HEK293T (cell line): Measurements from ENCODE around the gene BCL11A.

Source experiments
- CTCF ChIA-PET: fragments of 350-600 bp; formaldehyde crosslinking; extraction: SDS; loops from one replicate; lab custom pipeline; 2021; ENCODE audit warnings: antibody characterized with exemption, inconsistent platforms; lab: Yijun Ruan, JAX
- POLR2A ChIA-PET: fragments of 350-600 bp; formaldehyde crosslinking; extraction: SDS; loops from one replicate; lab custom pipeline; 2020; ENCODE audit warnings: antibody characterized with exemption, inconsistent platforms; lab: Yijun Ruan, JAX
- DNase-seq: peaks from one replicate; pipeline ENCODE4 v3.0.0; 2012; ENCODE audit warnings: mixed read lengths; ENCODE audit errors: extremely low spot score
- ARNT ChIP-seq: fragments of 450-650 bp; IDR thresholded peaks from 2 replicates; pipeline ENCODE4 v1.6.1; 2017; ENCODE audit warnings: mild to moderate bottlenecking
- BHLHE40 ChIP-seq: fragments of 450-650 bp; IDR thresholded peaks from 2 replicates; pipeline ENCODE4 v1.6.1; 2016; ENCODE audit warnings: mild to moderate bottlenecking, moderate library complexity, borderline replicate concordance
- CTBP1 ChIP-seq: fragments of 450-650 bp; IDR thresholded peaks from 2 replicates; pipeline ENCODE4 v1.6.1; 2016; ENCODE audit warnings: borderline replicate concordance
- ELF4 ChIP-seq: fragments of 450-650 bp; IDR thresholded peaks from 2 replicates; pipeline ENCODE4 v1.6.1; 2017; ENCODE audit warnings: antibody characterized with exemption
- FOXA1 ChIP-seq: fragments of 450-650 bp; IDR thresholded peaks from 2 replicates; pipeline ENCODE4 v1.6.1; 2016; ENCODE audit warnings: mild to moderate bottlenecking
- FOXK2 ChIP-seq: fragments of 450-650 bp; IDR thresholded peaks from 2 replicates; pipeline ENCODE4 v1.6.1; 2016; ENCODE audit warnings: mild to moderate bottlenecking
- FOXM1 ChIP-seq: fragments of 450-650 bp; IDR thresholded peaks from 2 replicates; pipeline ENCODE4 v1.6.1; 2017; ENCODE audit warnings: mild to moderate bottlenecking, borderline replicate concordance
- HDGF ChIP-seq: fragments of 450-650 bp; IDR thresholded peaks from 2 replicates; pipeline ENCODE4 v1.6.1; 2017; ENCODE audit warnings: antibody characterized with exemption, borderline replicate concordance
- L3MBTL2 ChIP-seq: fragments of 450-650 bp; conservative IDR thresholded peaks from 2 replicates; pipeline ENCODE4 v1.6.1; 2016; ENCODE audit warnings: mild to moderate bottlenecking
- LEF1 ChIP-seq: fragments of 450-650 bp; IDR thresholded peaks from 2 replicates; pipeline ENCODE4 v1.6.1; 2017; ENCODE audit warnings: mild to moderate bottlenecking, borderline replicate concordance
- NFRKB ChIP-seq: fragments of 450-650 bp; IDR thresholded peaks from 2 replicates; pipeline ENCODE4 v1.6.1; 2016; ENCODE audit warnings: mild to moderate bottlenecking, moderate library complexity
- PKNOX1 ChIP-seq: fragments of 450-650 bp; IDR thresholded peaks from 2 replicates; pipeline ENCODE4 v1.6.1; 2016
- SP1 ChIP-seq: fragments of 450-650 bp; IDR thresholded peaks from 2 replicates; pipeline ENCODE4 v1.6.1; 2017
- SUZ12 ChIP-seq: fragments of 450-650 bp; IDR thresholded peaks from 2 replicates; pipeline ENCODE4 v1.6.1; 2016; ENCODE audit warnings: mild to moderate bottlenecking
- TARDBP ChIP-seq: fragments of 450-650 bp; IDR thresholded peaks from 2 replicates; pipeline ENCODE4 v1.6.1; 2016
- ZNF384 ChIP-seq: fragments of 450-650 bp; IDR thresholded peaks from 2 replicates; pipeline ENCODE4 v1.6.1; 2016

BCL11A gene

GRCh38 chr2:60440079-60440766 is 113.2 kb downstream of the BCL11A start:
- DNase-seq: no peak
- ChIA-PET CTCF (interaction anchor here (0.5 to 1.6 kb wide), 10 partner anchors 8 to 488 kb away, joined by 3 to 7 read pairs (median 4); no protein-coding TSS in a partner anchor), POLR2A (interaction anchor here (0.8 to 1.1 kb wide), 2 partner anchors 25 to 111 kb away, joined by 3 to 4 read pairs; no protein-coding TSS in a partner anchor)
- TF ChIP-seq SP1: no peak
- TF ChIP-seq SUZ12: no peak
- TF ChIP-seq FOXK2: no peak
- no peak for TF ChIP-seq ARNT

- CTCF ChIA-PET: interaction anchor here (0.5 to 1.6 kb wide), 11 partner anchors 8 to 142 kb away, joined by 3 to 7 read pairs (median 4); no protein-coding TSS in a partner anchor
- no peak for TF ChIP-seq FOXK2
- no peak for TF ChIP-seq SUZ12
- POLR2A ChIA-PET: interaction anchor here (0.8 to 1.1 kb wide), 2 partner anchors 26 to 111 kb away, joined by 3 to 4 read pairs; no protein-coding TSS in a partner anchor
- peak; percentile 76 for DNase-seq
Measured at GRCh38 chr2:60439219-60439974, 114.1 kb downstream of the BCL11A start.

- no peak for DNase-seq
- CTCF ChIA-PET: interaction anchor here (1.4 kb wide), 1 partner anchor 9 kb away, joined by 7 read pairs; no protein-coding TSS in a partner anchor
- TF ChIP-seq ZNF384 (no peak), FOXM1 (no peak), SUZ12 (no peak), ARNT (no peak), NFRKB (no peak), ELF4 (no peak), PKNOX1 (no peak), HDGF (no peak), BHLHE40 (no peak), CTBP1 (no peak), LEF1 (no peak), FOXA1 (no peak), L3MBTL2 (no peak), TARDBP (no peak), SP1 (no peak), FOXK2 (no peak)
- POLR2A ChIA-PET: no interaction called here
Measured at GRCh38 chr2:60438653-60439052, 114.8 kb downstream of the BCL11A start.

- ChIA-PET CTCF (interaction anchor here (0.6 kb wide), 1 partner anchor 126 kb away, joined by 3 read pairs; no protein-coding TSS in a partner anchor), POLR2A (no interaction called here)
- no peak for DNase-seq
- TF ChIP-seq FOXA1 (no peak), SUZ12 (no peak), FOXM1 (no peak), ARNT (no peak), PKNOX1 (no peak), NFRKB (no peak), FOXK2 (no peak), CTBP1 (no peak), ELF4 (no peak), ZNF384 (no peak), SP1 (no peak)
Measured at GRCh38 chr2:60438131-60438530, 115.3 kb downstream of the BCL11A start.

GRCh38 chr2:60437080-60437696 is 116.3 kb downstream of the BCL11A start:
- CTCF ChIA-PET: interaction anchor here (1.0 kb wide), 1 partner anchor 113 kb away, joined by 3 read pairs; no protein-coding TSS in a partner anchor
- POLR2A ChIA-PET: no interaction called here
- no peak for DNase-seq
- TF ChIP-seq SUZ12 (no peak), FOXM1 (no peak), BHLHE40 (no peak), HDGF (no peak), ELF4 (no peak)

GRCh38 chr2:60433018-60433596 is 120.3 kb downstream of the BCL11A start:
- ChIA-PET CTCF (no interaction called here), POLR2A (interaction anchor here (0.5 kb wide), 1 partner anchor 117 kb away, joined by 4 read pairs; no protein-coding TSS in a partner anchor)
- no peak for DNase-seq
- TF ChIP-seq SP1 (no peak), SUZ12 (no peak), TARDBP (no peak), L3MBTL2 (no peak), PKNOX1 (no peak), NFRKB (no peak)
